ENCODE data around the gene HOXC5.

The HOXC5 gene

GRCh38 chr12:54004063-54004840 is 28.6 kb upstream of the HOXC5 start:
- Histone ChIP-seq H3K9me3 (ENCODE audit: insufficient read depth, low read depth, low read length) (peaks cover 3% of the 10 kb centered on the region; the same call in 1 of the 2 replicates), H3K9ac (ENCODE audit: low read depth, low read length) (no peak overlapping the region), H3K4me1 (ENCODE audit: insufficient read depth, low read length) (no peaks in the 10 kb centered on the region), H3K36me3 (ENCODE audit: insufficient read depth, low read depth, low read length) (no peaks in the 10 kb centered on the region), H3K27me3 (ENCODE audit: insufficient read depth, low read length) (peaks cover 100% of the 10 kb centered on the region), H3K4me3 (ENCODE audit: low read length) (no peak overlapping the region), H3K27ac (ENCODE audit: low read length) (no peak overlapping the region)

DNA sequence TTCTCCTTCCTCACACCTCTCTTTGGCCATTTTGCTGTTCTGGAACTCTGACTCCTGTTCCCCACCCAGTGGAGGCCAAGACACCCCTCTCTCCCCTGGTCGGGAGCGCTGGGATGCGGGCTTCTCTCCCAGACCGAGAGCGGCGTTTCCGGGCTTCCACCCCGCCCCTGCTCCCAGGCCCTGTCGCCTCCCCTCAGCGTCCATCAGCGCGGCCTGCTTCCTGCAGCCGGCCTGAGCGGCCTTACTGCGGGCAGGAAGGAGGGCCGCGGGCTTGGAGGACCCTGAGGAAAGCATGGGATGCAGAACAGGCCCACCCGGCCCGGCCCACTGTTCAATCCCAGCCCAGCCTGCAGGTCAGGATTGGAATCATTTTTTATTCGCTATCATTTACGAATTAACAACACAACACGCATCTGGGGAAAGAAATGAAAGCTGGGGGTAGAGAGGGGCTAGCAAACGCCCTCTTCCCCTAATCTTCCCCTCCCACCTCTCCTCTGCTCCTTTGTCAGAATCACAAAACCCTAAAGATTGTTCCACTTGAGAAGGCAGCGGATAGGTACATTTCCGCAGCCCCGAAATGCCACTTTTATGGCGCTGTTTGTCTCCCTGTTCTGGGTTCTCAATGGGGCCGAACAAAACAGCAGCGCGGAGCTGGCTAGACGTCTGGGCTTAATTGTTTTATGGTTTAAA is 27.9 kb upstream of the HOXC5 start:
- Histone ChIP-seq H3K27me3 (ENCODE audit: insufficient read depth, low read length) (peaks cover 100% of the 10 kb centered on the region), H3K9ac (ENCODE audit: low read depth, low read length) (no peak overlapping the region), H3K4me1 (ENCODE audit: insufficient read depth, low read length) (no peaks in the 10 kb centered on the region), H3K36me3 (ENCODE audit: insufficient read depth, low read depth, low read length) (no peaks in the 10 kb centered on the region), H3K9me3 (ENCODE audit: insufficient read depth, low read depth, low read length) (no peaks in the 10 kb centered on the region; the same call in 1 of the 2 replicates), H3K27ac (ENCODE audit: low read length) (no peak overlapping the region), H3K4me3 (ENCODE audit: low read length) (no peak overlapping the region)

DNA sequence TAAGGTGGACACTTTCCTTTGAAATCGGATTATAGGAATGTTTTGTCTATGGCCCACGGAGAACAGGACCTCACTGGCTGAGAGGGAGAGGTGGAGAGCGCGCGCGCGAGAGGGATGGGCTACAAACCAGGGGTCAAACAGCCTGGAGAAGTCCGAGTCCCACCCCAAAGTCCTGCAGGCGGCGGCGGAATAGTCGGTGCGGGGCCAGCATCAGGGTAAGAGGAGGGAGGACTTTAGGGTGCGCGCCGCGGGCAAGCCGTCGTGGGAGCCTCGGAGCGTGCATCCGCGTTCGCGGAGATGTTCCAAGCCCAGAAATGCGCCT is 27.4 kb upstream of the HOXC5 start:
- no peak overlapping the region for H3K9ac ChIP-seq (ENCODE audit: low read depth, low read length)
- no peaks in the 10 kb centered on the region for H3K36me3 ChIP-seq (ENCODE audit: insufficient read depth, low read depth, low read length)
- H3K27me3 ChIP-seq (ENCODE audit: insufficient read depth, low read length), result peaks cover 100% of the 10 kb centered on the region
- no peaks in the 10 kb centered on the region for H3K4me1 ChIP-seq (ENCODE audit: insufficient read depth, low read length)
- H3K9me3 ChIP-seq (ENCODE audit: insufficient read depth, low read depth, low read length), result no peaks in the 10 kb centered on the region; the same call in 1 of the 2 replicates
- no peak overlapping the region for H3K27ac ChIP-seq (ENCODE audit: low read length)
- no peak overlapping the region for H3K4me3 ChIP-seq (ENCODE audit: low read length)

- peaks cover 100% of the 10 kb centered on the region for H3K27me3 ChIP-seq (ENCODE audit: insufficient read depth, low read length)
- H3K9ac ChIP-seq (ENCODE audit: low read depth, low read length), result no peak overlapping the region
These were observed 26.8 kb upstream of the HOXC5 start for GRCh38 chr12:54005853-54006558.

DNA sequence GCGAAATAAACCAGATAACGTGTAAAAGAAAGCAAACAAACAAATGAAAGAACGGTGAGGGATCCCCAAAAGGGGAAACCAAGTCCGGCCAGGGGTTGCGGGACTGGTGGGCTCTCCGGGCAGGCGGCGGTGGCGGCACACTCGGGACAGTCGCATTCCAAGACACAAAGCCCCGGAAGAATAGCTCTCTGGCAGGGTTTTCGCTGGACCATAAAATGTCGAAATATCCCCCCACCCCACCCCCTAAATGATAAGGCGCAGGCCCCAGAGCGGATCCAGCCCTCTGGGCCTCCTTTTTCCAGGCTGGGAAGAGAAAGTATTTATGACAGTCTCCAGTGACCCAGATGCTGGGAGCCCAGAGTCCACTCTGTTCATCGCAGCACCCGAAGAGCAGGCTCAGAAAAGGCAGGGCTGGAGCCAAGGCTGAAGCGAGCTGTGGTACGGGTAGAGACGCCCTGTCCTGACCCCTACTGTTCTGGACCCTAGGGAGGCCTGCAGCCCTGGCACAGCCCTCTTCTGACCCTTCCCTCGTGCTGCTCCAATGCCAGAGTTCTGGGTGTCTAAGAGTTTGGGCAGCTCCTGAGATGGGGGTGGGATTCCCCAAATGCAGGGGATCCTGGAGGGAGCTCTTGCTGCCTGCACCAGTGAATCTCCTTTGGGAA is 26.2 kb upstream of the HOXC5 start:
- Histone ChIP-seq H3K36me3 (ENCODE audit: insufficient read depth, low read depth, low read length) (no peaks in the 10 kb centered on the region), H3K27me3 (ENCODE audit: insufficient read depth, low read length) (peaks cover 100% of the 10 kb centered on the region), H3K27ac (ENCODE audit: low read length) (no peak overlapping the region), H3K4me1 (ENCODE audit: insufficient read depth, low read length) (no peaks in the 10 kb centered on the region), H3K9ac (ENCODE audit: low read depth, low read length) (no peak overlapping the region), H3K4me3 (ENCODE audit: low read length) (no peak overlapping the region), H3K9me3 (ENCODE audit: insufficient read depth, low read depth, low read length) (no peaks in the 10 kb centered on the region; the same call in 1 of the 2 replicates)

More at GRCh38 chr12:54005853-54006558, 26.8 kb upstream of the HOXC5 start:
- no peak overlapping the region for H3K27ac ChIP-seq (ENCODE audit: low read length)
- H3K9me3 ChIP-seq (ENCODE audit: insufficient read depth, low read depth, low read length), result no peaks in the 10 kb centered on the region; the same call in 1 of the 2 replicates
- H3K4me1 ChIP-seq (ENCODE audit: insufficient read depth, low read length), result no peaks in the 10 kb centered on the region
- H3K36me3 ChIP-seq (ENCODE audit: insufficient read depth, low read depth, low read length), result no peaks in the 10 kb centered on the region
- no peak overlapping the region for H3K4me3 ChIP-seq (ENCODE audit: low read length)

- Histone ChIP-seq H3K27me3 (ENCODE audit: insufficient read depth, low read length) (peaks cover 100% of the 10 kb centered on the region), H3K36me3 (ENCODE audit: insufficient read depth, low read depth, low read length) (no peaks in the 10 kb centered on the region), H3K9ac (ENCODE audit: low read depth, low read length) (no peak overlapping the region), H3K27ac (ENCODE audit: low read length) (no peak overlapping the region), H3K9me3 (ENCODE audit: insufficient read depth, low read depth, low read length) (no peaks in the 10 kb centered on the region; the same call in 1 of the 2 replicates), H3K4me1 (ENCODE audit: insufficient read depth, low read length) (no peaks in the 10 kb centered on the region), H3K4me3 (ENCODE audit: low read length) (no peak overlapping the region)
These were observed 25.2 kb upstream of the HOXC5 start for GRCh38 chr12:54007538-54008259.

DNA sequence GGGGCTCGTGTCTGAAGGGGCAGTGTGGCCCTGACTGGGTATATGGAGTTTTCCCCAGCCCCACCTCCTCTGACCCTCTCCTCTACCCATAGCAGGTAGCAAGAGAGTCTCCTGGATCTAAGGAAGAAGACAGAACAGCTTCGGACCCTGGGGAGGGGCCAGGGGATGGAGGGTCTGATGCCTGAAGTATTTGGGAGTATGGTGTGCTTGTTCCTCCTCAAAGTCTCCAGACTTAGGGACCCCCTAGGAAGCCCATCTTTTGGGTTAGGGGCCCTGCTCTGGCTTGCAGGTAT is 24.6 kb upstream of the HOXC5 start:
- H3K27ac ChIP-seq (ENCODE audit: low read length), result no peak overlapping the region
- peaks cover 100% of the 10 kb centered on the region for H3K27me3 ChIP-seq (ENCODE audit: insufficient read depth, low read length)

DNA sequence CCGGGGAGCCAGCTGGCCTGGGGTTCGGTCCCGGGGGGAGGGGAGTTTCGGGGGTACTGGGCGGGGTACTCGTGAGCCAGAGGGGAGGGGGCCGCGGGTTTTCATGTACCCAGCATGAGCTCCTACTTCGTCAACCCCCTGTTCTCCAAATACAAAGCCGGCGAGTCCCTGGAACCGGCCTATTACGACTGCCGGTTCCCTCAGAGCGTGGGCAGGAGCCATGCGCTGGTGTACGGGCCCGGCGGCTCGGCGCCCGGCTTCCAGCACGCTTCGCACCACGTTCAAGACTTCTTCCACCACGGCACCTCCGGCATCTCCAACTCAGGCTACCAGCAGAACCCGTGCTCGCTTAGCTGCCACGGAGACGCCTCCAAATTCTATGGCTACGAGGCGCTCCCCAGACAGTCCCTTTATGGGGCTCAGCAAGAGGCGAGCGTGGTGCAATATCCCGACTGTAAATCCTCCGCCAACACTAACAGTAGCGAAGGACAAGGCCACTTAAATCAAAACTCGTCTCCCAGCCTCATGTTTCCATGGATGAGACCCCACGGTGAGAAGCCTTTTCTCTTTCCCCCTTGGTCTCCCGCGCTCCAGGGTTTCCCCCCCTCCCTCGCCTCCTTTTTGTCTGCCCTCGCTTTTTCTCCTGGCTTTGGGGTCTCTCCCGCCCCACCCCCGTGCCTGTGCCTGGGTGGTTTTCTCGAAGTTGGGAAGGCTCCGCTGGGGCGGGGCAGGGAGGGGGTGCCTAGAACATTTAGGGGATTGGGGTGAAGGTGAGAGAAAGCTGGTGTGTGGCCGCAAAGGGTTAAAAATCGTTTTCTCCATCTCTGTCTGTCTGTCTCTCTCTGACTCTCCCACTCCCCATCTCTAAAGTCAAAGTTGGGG is 23.4 kb upstream of the HOXC5 start:
- Histone ChIP-seq H3K36me3 (ENCODE audit: insufficient read depth, low read depth, low read length) (no peaks in the 10 kb centered on the region), H3K27ac (ENCODE audit: low read length) (no peak overlapping the region), H3K27me3 (ENCODE audit: insufficient read depth, low read length) (peaks cover 100% of the 10 kb centered on the region), H3K9me3 (ENCODE audit: insufficient read depth, low read depth, low read length) (no peaks in the 10 kb centered on the region; the same call in 1 of the 2 replicates), H3K9ac (ENCODE audit: low read depth, low read length) (no peak overlapping the region), H3K4me3 (ENCODE audit: low read length) (no peak overlapping the region), H3K4me1 (ENCODE audit: insufficient read depth, low read length) (no peaks in the 10 kb centered on the region)

More for the DNA sequence above, 24.6 kb upstream of the HOXC5 start:
- H3K9ac ChIP-seq (ENCODE audit: low read depth, low read length), result no peak overlapping the region
- H3K4me1 ChIP-seq (ENCODE audit: insufficient read depth, low read length), result no peaks in the 10 kb centered on the region
- no peaks in the 10 kb centered on the region; the same call in 1 of the 2 replicates for H3K9me3 ChIP-seq (ENCODE audit: insufficient read depth, low read depth, low read length)
- no peaks in the 10 kb centered on the region for H3K36me3 ChIP-seq (ENCODE audit: insufficient read depth, low read depth, low read length)
- H3K4me3 ChIP-seq (ENCODE audit: low read length), result no peak overlapping the region

DNA sequence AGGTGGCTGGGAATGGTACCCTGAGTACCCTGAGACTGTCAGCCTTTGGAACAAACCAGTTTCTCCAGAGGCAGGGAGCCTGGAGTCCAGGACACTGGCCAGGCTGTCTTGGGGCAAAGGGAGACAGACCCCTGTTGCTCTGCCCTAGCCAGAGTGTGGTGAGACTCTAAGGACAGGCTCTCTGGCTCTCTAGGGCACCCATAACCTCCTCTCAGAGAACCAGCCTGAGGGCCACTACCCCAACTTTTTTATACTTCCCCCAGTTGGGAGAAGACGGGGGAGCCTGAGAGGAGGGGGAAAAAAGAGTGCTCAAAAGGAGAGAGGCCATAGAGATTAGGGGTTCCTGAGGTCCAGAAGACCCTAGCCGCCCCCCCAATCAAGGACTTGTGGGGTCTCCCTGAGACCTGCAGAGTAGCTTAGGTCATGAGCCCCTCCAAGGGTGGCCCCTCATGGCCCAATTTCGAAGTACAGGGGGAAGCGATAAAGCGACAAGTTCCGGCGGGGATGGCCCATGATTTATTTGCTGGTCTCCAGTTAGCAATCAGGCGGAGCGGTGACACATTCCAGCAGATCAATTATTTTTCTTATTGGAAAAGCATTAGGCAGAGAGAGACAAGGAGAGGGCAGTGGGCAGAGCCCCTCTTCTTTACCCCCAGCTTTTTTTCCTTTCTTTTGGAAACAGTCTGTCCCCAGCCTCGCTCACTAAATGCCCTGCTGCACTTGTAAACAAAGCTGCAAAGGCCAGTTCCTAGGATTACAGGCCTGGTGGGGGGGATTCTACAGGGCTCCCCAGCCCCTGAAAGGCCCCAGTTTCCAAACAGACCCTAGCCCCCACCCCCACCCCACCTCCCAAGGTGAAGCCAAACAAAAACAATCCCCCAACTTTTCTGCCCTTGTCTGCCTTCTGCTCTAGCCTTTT is 22.5 kb upstream of the HOXC5 start:
- H3K4me3 ChIP-seq (ENCODE audit: low read length), result no peak overlapping the region
- H3K27me3 ChIP-seq (ENCODE audit: insufficient read depth, low read length), result peaks cover 100% of the 10 kb centered on the region
- H3K9ac ChIP-seq (ENCODE audit: low read depth, low read length), result no peak overlapping the region
- H3K27ac ChIP-seq (ENCODE audit: low read length), result no peak overlapping the region
- no peaks in the 10 kb centered on the region for H3K36me3 ChIP-seq (ENCODE audit: insufficient read depth, low read depth, low read length)
- no peaks in the 10 kb centered on the region for H3K4me1 ChIP-seq (ENCODE audit: insufficient read depth, low read length)
- H3K9me3 ChIP-seq (ENCODE audit: insufficient read depth, low read depth, low read length), result no peaks in the 10 kb centered on the region; the same call in 1 of the 2 replicates
